ENCODE results near the gene CNDP1.

The CNDP1 gene

DNA sequence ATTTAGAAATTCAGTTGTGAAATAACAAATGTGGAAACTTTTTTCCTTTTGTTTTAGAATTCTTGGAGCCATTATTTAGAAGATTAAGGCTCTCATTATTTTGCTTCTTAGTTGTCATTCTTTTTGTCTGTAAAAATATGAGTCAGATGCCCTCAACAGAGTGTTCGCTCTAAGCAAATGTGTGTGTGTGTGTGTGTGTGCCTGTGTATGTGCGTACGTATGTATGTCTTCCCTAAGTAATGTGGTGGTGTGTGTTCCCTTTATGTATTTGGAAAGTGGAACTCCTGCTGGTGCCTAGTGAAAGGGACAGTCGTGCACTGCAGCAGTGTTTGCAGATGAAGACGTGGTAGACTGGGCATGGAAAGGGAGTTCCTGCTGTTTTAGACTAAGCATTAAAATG lies 90.9 kb downstream of the CNDP1 start:
- H3K27me3 ChIP-seq (ENCODE audit: insufficient read depth, low read depth, severe bottlenecking) = no peaks in the 10 kb centered on the region
- no peak for DNase-seq
- no peak overlapping the region for H3K4me3 ChIP-seq (ENCODE audit: low read depth, low read length)
- no peaks in the 10 kb centered on the region for H3K9me3 ChIP-seq (ENCODE audit: severe bottlenecking)
- TF ChIP-seq, protein P1, sequence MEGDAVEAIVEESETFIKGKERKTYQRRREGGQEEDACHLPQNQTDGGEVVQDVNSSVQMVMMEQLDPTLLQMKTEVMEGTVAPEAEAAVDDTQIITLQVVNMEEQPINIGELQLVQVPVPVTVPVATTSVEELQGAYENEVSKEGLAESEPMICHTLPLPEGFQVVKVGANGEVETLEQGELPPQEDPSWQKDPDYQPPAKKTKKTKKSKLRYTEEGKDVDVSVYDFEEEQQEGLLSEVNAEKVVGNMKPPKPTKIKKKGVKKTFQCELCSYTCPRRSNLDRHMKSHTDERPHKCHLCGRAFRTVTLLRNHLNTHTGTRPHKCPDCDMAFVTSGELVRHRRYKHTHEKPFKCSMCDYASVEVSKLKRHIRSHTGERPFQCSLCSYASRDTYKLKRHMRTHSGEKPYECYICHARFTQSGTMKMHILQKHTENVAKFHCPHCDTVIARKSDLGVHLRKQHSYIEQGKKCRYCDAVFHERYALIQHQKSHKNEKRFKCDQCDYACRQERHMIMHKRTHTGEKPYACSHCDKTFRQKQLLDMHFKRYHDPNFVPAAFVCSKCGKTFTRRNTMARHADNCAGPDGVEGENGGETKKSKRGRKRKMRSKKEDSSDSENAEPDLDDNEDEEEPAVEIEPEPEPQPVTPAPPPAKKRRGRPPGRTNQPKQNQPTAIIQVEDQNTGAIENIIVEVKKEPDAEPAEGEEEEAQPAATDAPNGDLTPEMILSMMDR (IDR thresholded peaks at IDR 0.05; ENCODE audit: low read depth, low read length) = no peak
- no peaks in the 10 kb centered on the region for H3K36me3 ChIP-seq
- no peak overlapping the region for H3K27ac ChIP-seq

DNA sequence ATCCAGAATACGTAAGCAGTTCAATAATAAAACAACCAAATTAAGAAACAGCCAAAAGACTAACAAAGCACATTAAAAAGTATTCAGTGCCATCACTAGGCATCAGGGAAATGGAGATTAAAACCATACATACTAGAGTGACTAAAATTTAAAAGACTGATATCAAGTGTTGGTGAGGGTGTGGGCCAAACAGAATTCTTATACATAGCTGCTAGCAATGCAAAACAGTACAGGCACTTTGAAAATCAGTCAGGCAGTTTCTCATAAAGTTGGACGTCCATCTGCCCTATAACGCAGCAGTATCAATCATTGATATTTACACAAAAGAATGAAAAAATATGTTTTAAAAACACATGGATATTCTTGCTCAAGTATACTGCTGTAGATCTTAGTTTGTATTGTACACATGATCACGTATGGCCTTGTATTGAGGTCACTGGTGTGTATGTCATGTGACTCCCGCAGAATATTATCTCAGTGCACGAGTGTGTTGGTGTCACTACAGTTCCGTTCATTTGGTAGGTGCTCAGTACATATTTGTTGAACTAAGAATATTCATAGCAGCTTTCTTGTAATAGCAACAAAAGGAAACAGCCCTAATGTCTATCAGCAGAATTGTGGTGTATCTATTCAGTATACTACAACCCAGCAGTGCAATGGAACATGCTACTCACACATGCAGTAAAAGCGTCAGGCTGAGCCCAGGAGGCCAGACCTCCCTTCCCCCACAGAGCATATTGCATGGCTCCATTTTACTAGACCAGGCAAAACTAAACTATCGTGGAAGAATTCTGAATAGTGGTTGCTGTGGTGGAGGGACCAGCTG lies 92.0 kb downstream of the CNDP1 start:
- H3K27me3 ChIP-seq (ENCODE audit: insufficient read depth, low read depth, severe bottlenecking) = no peaks in the 10 kb centered on the region
- DNase-seq = no peak
- H3K9me3 ChIP-seq (ENCODE audit: severe bottlenecking) = no peaks in the 10 kb centered on the region
- no peak overlapping the region for H3K4me3 ChIP-seq (ENCODE audit: low read depth, low read length)
- H3K27ac ChIP-seq = no peak overlapping the region
- H3K36me3 ChIP-seq = no peaks in the 10 kb centered on the region; the same call in 1 of the 2 replicates
- TF ChIP-seq, protein P1 (IDR thresholded peaks at IDR 0.05; ENCODE audit: low read depth, low read length) = no peak

DNA sequence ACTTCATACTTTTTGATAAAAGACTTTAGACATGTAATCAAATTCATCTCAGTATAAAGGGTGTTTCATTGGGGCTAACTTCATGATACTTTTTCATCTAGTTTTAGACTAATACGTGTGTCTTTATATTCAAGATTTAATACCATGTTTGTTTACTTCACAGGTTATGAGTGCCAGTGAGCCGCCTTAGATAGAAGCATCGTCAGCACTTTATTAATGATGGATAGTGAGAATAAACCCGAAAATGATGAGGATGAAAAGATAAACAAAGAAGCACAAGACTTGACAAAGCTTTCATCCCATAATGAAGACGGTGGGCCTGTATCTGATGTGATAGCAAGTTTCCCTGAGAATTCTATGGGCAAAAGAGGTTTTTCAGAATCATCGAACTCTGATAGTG lies 96.5 kb downstream of the CNDP1 start:
- no peak for DNase-seq
- Histone ChIP-seq H3K36me3 (peaks cover 21% of the 10 kb centered on the region), H3K4me3 (ENCODE audit: low read depth, low read length) (no peak overlapping the region), H3K9me3 (ENCODE audit: severe bottlenecking) (no peaks in the 10 kb centered on the region), H3K27ac (no peak overlapping the region), H3K27me3 (ENCODE audit: insufficient read depth, low read depth, severe bottlenecking) (no peaks in the 10 kb centered on the region)
- TF ChIP-seq, protein P1 (IDR thresholded peaks at IDR 0.05; ENCODE audit: low read depth, low read length) = no peak

DNA sequence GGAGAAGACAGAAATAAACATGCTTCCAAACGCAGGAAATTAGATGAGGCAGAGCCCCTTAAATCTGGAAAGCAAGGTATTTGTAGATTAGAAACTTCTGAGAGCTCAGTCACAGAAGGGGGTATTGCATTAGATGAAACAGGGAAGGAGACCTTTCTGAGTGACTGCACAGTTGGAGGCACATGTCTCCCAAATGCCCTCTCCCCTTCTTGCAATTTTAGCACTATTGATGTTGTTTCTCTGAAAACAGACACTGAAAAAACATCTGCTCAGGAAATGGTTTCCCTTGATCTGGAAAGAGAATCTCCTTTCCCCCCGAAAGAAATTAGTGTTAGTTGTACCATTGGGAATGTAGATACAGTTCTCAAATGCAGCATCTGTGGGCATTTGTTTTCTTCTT lies 96.9 kb downstream of the CNDP1 start:
- H3K27ac ChIP-seq = no peak overlapping the region
- no peaks in the 10 kb centered on the region for H3K9me3 ChIP-seq (ENCODE audit: severe bottlenecking)
- H3K27me3 ChIP-seq (ENCODE audit: insufficient read depth, low read depth, severe bottlenecking) = no peaks in the 10 kb centered on the region
- no peak overlapping the region for H3K4me3 ChIP-seq (ENCODE audit: low read depth, low read length)
- H3K36me3 ChIP-seq = peaks cover 21% of the 10 kb centered on the region
- TF ChIP-seq, protein P1 (IDR thresholded peaks at IDR 0.05; ENCODE audit: low read depth, low read length) = no peak
- no peak for DNase-seq

DNA sequence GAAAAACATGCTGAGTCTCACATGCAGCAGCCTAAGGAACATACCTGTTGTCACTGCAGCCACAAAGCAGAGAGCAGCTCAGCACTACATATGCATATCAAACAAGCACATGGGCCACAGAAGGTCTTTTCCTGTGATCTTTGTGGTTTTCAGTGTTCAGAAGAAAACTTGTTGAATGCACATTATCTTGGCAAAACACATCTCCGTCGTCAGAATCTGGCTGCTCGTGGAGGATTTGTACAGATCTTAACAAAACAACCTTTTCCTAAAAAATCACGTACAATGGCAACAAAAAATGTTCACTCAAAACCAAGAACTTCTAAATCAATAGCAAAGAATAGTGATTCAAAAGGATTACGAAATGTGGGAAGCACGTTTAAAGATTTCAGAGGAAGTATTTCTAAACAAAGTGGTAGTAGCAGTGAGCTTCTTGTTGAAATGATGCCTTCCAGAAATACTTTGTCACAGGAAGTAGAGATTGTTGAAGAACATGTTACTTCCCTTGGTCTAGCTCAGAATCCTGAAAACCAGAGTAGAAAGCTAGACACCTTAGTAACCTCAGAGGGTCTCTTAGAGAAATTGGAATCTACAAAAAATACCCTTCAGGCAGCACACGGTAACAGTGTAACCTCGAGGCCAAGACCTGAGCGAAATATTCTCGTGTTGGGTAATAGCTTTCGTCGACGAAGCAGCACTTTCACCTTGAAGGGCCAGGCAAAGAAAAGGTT lies 97.5 kb downstream of the CNDP1 start:
- Histone ChIP-seq H3K4me3 (ENCODE audit: low read depth, low read length) (no peak overlapping the region), H3K36me3 (peaks cover 21% of the 10 kb centered on the region), H3K27me3 (ENCODE audit: insufficient read depth, low read depth, severe bottlenecking) (no peaks in the 10 kb centered on the region), H3K27ac (no peak overlapping the region), H3K9me3 (ENCODE audit: severe bottlenecking) (no peaks in the 10 kb centered on the region)
- TF ChIP-seq, protein P1 (IDR thresholded peaks at IDR 0.05; ENCODE audit: low read depth, low read length) = no peak
- no peak for DNase-seq

All from WERI-Rb-1 (cell line).